Skeletal muscle cell (primary cell): Measurements from ENCODE around the gene GPBP1L1.
"Not testable (repeated sequence)": the region's sequence is repeated elsewhere in the genome, so short reads cannot be mapped to it uniquely, and the experiment has no call there.

Experiments used
- DNase-seq: peaks from one replicate; pipeline ENCODE4 v3.0.0-alpha.2; 2010; ENCODE audit warnings: low read depth
- H3K4me3 ChIP-seq: 2 replicates; pipeline ENCODE4 v1.5.1; 2011; ENCODE audit warnings: low read depth, mild to moderate bottlenecking, control low read depth, low read length, moderate library complexity

GPBP1L1 gene

DNA sequence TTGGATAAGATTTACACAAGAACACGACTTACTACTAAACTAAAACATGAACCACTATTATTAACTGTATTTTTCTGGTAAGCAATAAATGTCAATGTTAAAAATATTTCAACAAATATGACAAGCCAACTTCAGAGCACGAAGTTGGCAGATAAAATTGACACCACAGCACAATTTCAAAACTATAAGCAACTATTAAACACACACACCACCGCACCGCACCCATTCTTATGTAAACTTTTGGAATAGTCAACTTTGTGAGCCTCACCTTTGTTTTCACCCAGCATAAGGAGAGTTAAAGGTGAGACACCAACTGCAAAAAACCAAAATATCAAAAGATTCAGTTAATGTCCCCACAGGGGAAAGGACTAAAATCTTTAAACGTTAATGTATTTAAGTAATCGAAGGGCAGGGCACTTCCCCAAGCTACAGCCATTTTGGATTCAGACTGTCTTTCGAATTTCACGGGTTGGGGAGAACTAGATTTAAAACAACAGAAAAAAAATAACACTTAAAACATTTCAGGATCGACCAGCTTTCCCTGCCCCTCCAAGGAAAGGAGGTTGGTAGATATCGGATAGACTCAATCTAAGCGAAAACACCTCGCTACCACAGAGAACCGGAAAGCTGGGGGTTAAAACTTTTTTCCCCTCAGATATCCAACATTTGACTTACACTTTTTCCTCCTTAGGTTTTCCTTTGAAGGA lies 872 bp downstream of the GPBP1L1 start:
- H3K4me3 ChIP-seq, result peak overlapping the region; percentile 99
- DNase-seq, result no peak

DNA sequence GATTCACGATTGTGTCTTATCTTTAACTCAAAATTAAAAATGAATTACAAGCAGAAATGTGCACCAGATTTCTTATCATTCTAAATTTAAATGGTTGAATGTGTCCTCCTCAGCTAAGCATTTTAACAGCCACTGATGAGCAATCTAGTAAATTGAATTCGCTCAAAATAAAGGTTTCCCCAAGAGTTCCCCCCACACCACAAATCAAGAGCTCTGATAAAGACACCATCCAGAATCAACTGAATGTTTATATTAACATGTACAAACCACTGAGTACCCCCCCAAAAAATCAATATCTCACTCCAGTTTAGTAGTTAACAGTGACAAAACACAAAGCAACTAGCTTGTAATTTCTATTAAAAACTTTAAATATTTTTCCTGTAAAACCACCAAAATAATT lies 1.9 kb downstream of the GPBP1L1 start:
- H3K4me3 ChIP-seq, result peak overlapping the region; percentile 99
- no peak for DNase-seq

DNA sequence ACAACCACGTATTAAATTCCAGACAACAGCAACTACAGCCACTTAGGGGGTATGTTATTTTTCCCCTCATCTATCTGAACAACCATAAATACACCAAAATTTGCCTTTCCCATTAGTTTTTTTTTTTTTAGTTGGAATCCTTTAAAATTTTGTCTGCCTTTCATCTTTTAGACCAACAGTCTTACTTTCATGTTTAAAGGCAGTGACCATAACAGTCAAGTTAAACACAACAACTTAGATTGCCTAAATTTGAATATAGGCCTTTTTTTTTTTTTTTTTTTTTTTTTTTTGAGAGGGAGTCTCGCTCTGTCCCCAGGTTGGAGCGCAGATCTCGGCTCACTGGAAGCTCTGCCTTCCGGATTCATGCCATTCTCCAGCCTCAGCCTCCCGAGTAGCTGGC lies 3.4 kb downstream of the GPBP1L1 start:
- no peak overlapping the region for H3K4me3 ChIP-seq
- no peak for DNase-seq

GRCh38 chr1:45679123-45679522 lies 7.2 kb downstream of the GPBP1L1 start:
- no peak overlapping the region for H3K4me3 ChIP-seq
- DNase-seq, result no peak

DNA sequence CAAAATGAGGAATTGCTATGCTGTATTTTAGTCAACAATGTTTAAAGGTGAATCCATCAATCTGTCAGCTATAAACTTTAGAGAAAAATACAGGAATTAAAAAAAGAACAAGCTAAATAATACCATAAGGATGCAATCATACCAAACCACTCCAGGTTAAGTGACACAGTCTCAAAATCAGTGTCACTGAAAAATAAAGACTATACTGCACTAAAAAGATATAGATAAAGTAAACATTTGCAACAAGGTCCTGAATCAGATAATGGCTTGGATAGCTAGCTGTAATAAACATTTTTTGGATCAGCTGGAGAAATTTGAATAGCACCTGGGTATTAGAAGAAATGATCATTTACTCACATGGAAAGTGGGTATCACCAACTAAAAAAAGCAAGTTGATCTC lies 7.8 kb downstream of the GPBP1L1 start:
- H3K4me3 ChIP-seq, result no peak overlapping the region
- DNase-seq, result no peak

DNA sequence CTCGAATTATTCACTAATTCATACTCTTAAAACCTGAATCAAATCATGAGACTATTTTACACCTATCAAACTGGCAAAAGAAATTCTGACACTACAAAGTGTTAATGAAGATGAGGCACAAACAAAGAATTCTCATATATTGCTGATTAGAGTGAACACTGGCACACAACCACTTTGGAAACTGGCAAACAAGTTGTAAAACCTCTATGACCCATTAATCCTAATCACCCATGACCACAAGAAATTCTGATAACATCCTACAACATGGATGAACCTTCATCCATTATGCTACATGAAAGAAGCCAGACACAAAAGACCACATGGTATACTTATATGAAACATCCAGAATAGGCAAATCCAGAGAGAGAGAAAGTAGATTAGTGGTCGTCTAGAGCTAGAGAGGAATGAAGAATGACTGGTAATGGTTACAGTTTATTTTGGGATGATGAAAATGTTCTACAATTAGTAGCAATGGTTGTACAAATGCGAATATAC lies 8.5 kb downstream of the GPBP1L1 start:
- DNase-seq, result no peak
- no peak overlapping the region for H3K4me3 ChIP-seq

GRCh38 chr1:45676553-45676952 lies 9.8 kb downstream of the GPBP1L1 start:
- DNase-seq, H3K4me3 ChIP-seq: not testable (repeated sequence)

- H3K4me3 ChIP-seq, result no peak overlapping the region
- no peak for DNase-seq
These were observed 11.9 kb downstream of the GPBP1L1 start for GRCh38 chr1:45674478-45674877.

DNA sequence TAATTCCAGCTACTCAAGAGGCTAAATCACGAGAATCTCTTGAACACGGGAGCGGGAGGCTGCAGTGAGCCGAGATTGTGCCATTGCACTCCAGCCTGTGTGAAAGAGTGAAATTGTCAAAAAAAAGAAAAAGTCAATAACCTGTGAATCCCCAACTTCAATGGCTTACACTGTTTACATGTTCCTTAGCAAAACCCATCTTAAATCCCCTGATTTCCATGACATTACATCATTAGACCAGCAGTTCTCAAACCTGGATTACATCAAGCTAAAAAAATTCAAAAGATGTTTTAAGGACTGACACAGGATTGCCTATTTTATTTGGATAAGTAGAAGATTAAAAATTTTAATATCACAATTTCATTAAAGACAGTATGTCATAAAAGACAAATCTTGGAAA lies 12.4 kb downstream of the GPBP1L1 start:
- no peak for DNase-seq
- H3K4me3 ChIP-seq, result no peak overlapping the region

DNA sequence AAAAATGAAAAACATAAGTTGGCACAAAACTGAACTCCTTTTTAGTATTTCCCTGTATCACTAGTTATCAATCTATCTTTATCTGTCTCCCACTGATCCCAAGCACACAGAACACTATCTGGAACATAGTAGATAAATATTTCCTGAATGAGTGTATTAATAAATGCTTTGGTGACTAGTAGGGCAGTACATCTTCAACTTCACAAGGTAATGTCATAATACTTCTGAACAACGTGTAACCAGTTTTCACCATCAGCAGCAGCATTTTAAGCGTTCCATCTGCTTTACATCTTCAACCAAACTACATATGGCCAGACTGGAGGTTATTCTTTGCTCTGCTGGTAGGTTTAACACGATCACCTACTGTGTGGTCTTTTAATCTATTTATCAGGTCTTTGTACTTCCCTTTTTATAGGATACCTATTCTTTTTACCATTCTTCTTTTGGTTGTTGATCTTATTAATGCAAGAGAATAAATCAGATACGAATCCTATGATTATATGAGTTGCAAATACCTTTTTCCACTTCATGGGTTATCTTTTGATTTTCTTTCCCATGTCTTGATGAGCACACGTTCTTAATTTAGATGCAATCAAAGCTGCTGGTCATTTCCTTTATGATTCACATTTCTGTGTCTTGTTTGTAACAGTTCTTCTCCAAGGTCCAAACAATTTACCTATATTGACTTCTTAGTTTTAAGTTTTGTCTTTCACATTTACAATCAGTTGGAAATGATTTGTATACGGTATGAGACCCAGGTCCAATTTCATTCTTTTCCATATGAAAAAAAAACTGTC lies 16.3 kb downstream of the GPBP1L1 start:
- no peak overlapping the region for H3K4me3 ChIP-seq
- DNase-seq, result no peak

DNA sequence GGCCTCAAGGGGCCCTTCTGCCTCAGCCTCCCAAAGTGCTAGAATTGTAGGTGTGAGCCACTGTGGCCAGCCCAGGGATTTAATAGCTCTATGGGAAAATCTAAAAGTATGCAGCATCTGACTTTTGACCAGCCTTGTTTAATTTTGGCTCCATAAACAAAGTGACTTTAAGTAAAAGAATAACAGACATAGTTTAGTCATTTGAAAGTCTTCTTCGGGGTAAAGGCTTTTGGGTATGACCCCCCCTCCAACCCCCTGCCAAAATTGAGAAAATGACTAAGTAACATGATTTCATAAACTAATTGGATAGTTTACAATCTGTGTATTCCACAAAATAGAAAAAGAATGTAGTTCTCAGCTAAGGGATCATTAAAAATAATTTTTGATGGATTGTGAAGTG lies 17.0 kb downstream of the GPBP1L1 start:
- DNase-seq, result no peak
- H3K4me3 ChIP-seq, result no peak overlapping the region

GRCh38 chr1:45668526-45668925 lies 17.8 kb downstream of the GPBP1L1 start:
- DNase-seq, result no peak
- no peak overlapping the region for H3K4me3 ChIP-seq

GRCh38 chr1:45667321-45668111 lies 18.8 kb downstream of the GPBP1L1 start:
- DNase-seq, result no peak
- no peak overlapping the region for H3K4me3 ChIP-seq

DNA sequence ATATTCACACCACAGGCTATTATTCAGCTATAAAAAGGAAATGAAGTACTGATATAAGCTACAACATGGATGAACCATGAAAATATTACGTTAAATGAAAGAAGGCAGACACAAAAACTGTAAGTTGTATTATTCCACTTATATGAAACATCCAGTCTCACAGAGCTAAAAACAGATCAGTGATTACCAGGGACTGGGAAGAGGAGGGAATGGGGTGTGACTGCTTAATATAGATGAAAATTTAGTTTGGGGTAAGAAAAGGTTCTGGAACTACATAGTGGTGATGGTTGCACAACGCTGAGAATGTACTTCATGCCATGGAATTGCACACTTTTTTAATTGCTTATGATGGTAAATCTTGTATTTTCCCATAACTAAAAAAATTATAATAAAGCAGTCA lies 19.5 kb downstream of the GPBP1L1 start:
- DNase-seq, result no peak
- no peak overlapping the region for H3K4me3 ChIP-seq

DNA sequence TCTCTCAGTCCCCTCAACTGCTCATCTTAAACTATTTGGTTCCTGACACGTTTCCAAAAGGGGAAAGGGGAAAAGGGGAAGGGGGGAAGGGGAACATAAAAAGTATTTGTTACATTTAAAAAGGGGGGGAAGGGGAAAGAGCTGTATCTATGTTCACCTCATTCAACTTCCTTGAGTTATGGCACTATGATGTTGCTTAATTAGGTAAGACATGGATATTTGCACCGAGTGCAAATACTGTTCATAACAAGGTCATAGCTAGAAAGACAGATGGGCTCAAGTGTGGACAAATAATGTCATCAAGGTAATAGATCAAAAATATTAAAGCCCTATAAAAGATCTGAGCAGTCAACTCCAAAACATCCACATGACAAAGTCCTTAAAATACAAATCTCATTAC lies 26.0 kb downstream of the GPBP1L1 start:
- DNase-seq, result no peak
- no peak overlapping the region for H3K4me3 ChIP-seq

DNA sequence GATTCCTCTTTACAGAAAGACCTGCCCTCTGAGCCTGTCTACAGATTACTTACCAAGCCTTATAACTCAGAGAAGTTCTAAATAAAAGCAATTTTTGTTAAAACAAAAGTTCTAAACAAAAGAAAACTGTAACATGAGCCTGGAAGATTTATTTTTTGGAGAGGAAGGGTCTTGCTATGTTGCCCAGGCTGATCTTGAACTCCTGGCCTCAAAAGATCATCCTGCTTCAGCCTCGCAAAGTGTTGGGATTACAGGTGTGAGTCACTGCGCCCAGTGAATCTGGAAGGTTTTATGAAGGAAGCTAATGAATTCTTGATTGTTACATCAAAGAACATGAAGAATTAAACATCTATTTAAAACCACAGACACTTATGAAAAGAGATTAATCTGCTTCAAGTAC lies 27.1 kb downstream of the GPBP1L1 start:
- DNase-seq, result no peak
- H3K4me3 ChIP-seq, result no peak overlapping the region

DNA sequence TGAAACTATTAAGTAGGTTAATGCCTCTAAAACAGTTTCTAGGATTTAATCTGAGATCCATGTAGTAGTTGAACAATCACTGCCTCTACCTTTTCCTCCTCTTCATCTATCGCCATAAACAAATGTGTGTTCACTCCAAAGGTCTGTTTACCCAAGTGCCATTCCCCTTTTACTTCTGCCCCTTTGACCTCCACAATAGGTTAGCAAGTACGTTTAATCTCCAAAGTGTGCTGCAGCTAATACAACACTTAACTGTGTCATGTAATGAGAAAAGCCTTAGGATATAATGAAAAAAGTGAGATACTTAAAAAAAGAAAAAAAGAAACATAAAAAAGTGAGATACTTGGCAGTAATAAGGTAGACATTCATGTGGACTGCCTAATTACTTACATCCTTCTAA lies 28.2 kb downstream of the GPBP1L1 start:
- no peak overlapping the region for H3K4me3 ChIP-seq
- no peak for DNase-seq

- no peak for DNase-seq
- no peak overlapping the region for H3K4me3 ChIP-seq
These were observed 29.6 kb downstream of the GPBP1L1 start for GRCh38 chr1:45656573-45657226.

- no peak overlapping the region for H3K4me3 ChIP-seq
- DNase-seq, result peak; percentile 9
These were observed 31.6 kb downstream of the GPBP1L1 start for GRCh38 chr1:45654540-45655280.
